Activated gamma-delta T cell treated with Interleukin-2 at 50 U/mL for 16 hours (primary cell): ENCODE results near the gene ZDHHC9.
"Not testable (repeated sequence)": the region's sequence is repeated elsewhere in the genome, so short reads cannot be mapped to it uniquely, and the experiment has no call there.

Source experiments
- DNase-seq: peaks from one replicate; pipeline ENCODE4 v3.0.0-alpha.2; 2020

The ZDHHC9 gene

GRCh38 chrX:129843459-129844306 lies at the start of gene ZDHHC9:
Gene ZDHHC9, minus strand, starts transcription at chrX:129843886. Its CDS starts 1,941 bp downstream, at chrX:129841945.
- DNase-seq: peak; percentile 83

DNA sequence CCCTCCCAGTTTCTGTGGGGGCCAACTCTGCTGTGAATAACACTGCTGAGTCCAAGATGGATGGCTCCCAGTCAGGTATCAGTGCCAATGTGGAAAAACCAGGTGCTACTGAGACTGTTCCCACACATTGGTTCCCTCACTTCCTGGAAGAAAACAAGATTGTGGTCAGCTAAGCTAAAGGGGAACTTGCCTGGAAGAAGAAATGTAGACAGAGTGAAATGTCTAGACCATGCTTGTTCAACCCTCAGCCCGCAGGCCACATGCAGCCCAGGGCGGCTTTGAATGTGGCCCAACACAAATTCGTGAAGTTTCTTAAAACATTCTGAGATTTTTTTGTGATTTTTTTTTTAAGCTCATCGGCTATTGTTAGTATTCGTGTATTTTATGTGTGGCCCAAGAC lies 33.7 kb upstream of the ZDHHC9 start:
- no peak for DNase-seq

DNA sequence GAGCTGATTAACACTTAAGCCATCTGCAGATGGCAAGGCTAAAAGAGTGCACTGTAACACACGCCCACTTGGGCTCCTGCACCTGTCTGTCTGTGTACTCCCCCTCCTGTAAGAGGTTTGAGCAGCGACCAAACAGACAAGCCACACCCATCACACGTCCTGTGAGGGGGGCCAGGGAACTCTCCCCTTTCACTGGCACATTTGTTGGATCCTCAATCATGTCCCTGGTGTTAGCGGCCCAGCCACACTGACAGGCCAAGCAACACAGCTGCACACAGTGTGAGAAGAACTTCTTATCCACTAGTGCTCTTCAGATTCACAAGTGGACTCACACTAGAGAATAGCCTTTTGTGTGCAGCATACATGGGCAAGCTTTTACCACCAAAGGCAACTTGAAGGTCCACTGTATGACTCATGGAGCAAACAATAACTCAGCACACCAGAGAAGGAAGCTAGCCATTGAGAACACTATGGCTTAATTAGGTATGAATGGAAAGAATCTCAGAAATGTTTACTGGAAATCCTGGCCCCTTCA lies 33.2 kb upstream of the ZDHHC9 start:
- no peak for DNase-seq

- DNase-seq: no peak
Observed at GRCh38 chrX:129875669-129876068, 32.0 kb upstream of the ZDHHC9 start.

DNA sequence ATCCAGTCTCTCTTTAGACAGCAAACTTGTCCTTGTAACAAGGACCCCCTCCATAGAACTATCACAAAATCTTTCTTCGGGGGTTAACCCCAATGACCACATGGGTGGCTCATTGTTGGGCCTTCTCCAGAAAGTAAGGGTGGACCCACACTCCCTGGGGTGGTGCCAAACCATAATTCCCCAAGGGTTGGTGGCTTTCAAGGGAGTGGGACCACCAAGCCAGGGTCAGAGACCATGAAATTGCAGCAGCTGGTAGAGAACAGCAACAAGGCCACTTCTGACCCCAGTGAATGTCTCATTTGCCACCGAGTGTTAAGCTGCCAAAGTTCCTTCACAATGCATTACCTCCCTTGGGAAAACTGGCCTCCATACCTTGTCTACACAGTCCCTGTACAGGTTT lies 28.8 kb upstream of the ZDHHC9 start:
- no peak for DNase-seq

GRCh38 chrX:129866321-129866720 lies 22.6 kb upstream of the ZDHHC9 start:
- not testable (repeated sequence) for DNase-seq

DNA sequence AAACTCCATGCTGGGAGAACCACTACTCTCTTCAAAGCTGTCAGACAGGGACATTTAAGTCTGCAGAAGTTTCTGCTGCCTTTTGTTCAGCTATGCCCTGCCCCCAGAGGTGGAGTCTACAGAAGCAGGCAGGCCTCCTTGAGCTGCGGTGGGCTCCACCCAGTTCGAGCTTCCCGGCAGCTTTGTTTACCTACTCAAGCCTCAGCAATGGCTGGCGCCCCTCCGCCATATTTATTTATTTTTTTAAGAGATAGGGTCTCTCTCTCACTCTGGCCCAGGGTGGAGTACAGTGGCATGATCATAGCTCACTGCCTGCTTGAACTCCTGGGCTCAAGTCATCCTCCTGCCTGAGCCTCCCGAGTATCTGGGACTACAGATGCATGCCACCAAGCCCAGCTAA lies 15.4 kb upstream of the ZDHHC9 start:
- not testable (repeated sequence) for DNase-seq

GRCh38 chrX:129851825-129852224 lies 8.1 kb upstream of the ZDHHC9 start:
- DNase-seq: not testable (repeated sequence)

- no peak for DNase-seq
Observed at GRCh38 chrX:129846716-129847115, 3.0 kb upstream of the ZDHHC9 start.

DNA sequence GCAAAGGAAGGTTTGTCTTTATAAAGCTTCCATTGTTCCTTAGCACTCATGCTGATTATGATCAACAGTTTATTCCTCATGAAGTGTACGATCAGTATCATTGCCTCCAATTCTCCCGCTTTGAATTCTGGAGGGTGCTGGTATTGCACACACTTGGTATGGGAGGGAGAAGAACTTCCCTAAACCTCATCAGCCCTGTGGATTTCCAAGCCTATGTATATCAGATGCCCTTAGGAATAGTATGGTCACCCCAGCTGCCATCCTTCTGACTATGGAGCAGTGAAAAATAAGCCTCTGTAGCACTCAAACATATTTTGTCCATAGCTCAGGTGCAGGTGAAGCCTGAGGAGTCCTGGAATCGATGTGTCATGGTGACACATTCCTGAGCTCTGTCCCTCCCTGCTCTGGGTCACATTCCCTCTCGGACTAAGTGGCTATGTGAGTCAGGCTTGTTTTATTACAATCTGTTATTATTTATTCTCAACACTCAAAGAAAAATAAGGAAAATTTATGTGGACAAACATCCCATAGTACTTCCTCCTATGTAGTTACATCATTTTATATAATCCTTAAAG lies 2.0 kb upstream of the ZDHHC9 start:
- no peak for DNase-seq

- no peak for DNase-seq
Observed at GRCh38 chrX:129843209-129843458, 552 bp downstream of the ZDHHC9 start.

- no peak for DNase-seq
Observed at GRCh38 chrX:129842510-129843208, 1.0 kb downstream of the ZDHHC9 start.

DNA sequence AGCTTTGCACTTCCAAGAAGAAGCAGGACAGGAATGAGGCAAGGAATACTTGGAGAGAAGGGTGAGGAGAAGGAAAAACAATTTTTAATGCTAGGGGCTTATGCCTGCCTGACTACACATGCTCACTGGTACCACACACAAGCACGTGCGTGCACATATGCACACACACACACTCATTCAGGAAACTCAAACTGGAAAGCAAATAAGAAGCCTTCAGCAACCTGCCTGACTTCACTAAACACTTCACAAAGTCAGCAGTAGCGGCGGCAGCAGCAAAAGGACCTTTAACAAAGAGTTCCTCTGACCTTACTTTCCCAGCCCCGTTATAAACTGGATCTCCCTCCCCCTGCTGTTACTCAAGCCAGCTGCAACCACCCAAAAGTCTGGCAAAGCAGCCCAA lies 3.3 kb downstream of the ZDHHC9 start:
- no peak for DNase-seq

DNA sequence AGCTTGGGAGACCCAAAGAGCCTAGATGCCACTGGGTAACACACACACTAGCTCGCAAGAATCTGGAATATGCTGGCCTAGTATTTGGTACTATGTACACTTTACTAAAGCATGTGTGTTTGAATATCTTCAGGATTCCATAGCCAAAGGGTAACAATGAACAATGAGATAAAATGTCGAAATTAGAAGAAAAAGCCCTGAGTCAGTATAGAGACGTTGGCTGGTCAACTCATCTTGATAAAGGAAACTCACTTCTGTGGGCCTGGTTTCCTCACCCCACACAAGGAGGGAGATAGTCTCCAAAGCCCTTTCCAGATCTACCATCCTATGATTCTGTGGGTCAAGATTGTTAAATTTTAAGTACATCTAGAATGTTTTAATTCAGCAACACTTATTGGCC lies 6.9 kb downstream of the ZDHHC9 start:
- no peak for DNase-seq

GRCh38 chrX:129833153-129833990 lies 10.3 kb downstream of the ZDHHC9 start:
- DNase-seq: no peak

DNA sequence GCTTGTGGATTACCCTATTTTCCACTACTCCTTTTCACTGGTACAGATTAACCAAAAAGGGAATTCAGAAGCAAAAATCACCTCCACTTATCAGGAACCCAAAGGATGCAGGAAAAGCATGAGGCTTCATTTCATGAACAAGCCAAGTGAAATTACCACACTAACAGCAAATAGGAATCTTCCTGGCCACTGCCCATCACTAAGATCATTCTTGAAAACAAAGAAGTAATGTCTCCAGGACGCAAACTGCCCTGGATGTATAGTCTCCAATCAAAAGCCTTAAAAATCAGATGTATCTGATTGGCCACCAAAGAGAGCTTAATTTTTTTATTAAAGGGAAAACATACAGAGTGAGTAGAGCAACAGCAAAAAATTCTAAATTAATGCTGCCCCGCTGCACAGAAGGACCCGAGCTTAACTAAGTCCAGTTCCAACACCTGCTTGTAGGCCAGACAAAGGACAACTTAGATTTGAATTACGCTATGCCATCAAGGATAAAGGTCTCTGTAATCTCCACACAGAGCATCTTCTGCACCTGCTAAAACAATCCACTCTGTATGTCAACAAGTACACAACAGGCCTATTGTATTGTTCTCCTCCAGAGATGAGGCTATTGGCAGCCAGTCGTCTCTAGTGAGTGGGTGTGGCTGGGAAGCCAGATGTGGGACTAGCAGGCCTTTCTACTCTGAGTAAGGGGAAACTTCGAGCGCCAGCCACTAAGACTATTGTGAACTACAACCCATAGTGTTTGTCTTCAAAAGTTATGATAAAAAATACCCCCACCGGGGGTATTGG lies 12.4 kb downstream of the ZDHHC9 start:
- DNase-seq: no peak

DNA sequence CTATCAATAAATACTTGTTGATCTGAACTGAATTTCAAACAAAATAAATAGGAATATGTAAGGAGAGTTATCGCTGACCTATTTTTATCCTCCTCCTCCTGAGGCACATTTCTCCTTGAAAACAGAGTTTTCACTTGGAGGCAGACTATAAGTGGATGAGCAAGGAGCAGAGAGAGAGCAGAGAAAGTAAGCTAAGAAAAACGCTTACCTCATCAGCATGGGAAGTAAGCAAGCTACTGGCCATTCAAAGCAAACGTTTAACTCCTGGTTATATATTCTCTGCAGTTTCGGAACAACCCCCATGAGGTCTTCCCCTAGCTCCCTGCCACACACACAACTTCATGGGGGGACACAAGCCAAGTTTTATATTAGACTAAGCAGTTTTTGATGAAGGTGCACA lies 13.2 kb downstream of the ZDHHC9 start:
- DNase-seq: no peak

- DNase-seq: no peak
Observed at GRCh38 chrX:129825746-129826505, 17.8 kb downstream of the ZDHHC9 start.

- DNase-seq: no peak
Observed at GRCh38 chrX:129824620-129825019, 19.1 kb downstream of the ZDHHC9 start.

DNA sequence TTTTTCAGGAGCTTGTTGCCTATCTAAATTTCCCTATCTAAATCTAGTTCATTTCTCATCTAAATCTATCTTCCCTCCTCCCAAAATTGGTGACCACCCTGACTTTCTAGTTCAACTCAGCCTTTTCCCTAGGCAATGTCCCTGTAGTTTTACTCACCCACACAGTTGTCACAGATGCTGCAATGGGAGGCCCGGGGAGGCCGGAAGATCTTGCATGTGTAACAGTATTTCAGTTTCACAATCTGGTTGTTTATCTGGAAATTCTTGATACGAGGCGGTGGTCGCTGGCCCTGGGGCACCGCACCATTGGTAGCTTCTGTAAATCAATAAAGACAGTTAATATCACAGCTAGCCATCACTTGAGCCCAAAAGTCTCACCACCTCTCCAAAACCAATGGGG lies 20.2 kb downstream of the ZDHHC9 start:
- DNase-seq: no peak

DNA sequence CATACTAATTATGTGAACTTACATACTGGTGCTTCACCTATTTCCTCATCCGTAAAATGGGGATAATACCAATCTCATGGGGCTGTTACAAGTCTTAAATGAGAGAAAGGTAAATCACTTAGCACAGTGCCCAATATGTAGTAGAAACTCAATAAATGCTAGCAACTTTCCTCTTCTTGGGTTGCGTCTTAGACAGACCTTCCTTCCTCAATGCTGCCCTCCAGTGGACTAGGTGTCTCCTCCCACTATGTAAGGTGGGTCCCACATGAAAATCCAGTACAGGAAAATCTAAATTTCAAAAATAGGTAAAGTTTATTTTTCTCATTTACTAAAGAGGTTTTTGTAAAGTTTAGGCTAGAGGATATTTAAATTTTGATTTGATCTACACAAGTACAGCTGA lies 20.6 kb downstream of the ZDHHC9 start:
- DNase-seq: peak; percentile 54
